IMR-90 (cell line): Measurements from ENCODE around the gene DNAH6. TPM values are rescaled to one million over a fixed set of nuclear protein-coding genes. Genes with fewer than 3 reads are reported as not detected.

ENCODE experiments used
- ATAC-seq: fragments of 200-7000 bp; cut with Tn5 transposase; 2 replicates; pipeline ENCODE4 v1.9.1; 2020; ENCODE audit warnings: low read depth, mild to moderate bottlenecking, moderate library complexity
- BruUV-seq: library from RNA; stranded (reverse); fragments of 400-500 nt; replicated peaks from 2 replicates; lab custom pipeline; 2021; lab: Mats Ljungman, UMichigan
- CTCF ChIA-PET: fragments of 300-600 bp; formaldehyde crosslinking; extraction: SDS; loops from one replicate; lab custom pipeline; 2021; ENCODE audit warnings: antibody characterized with exemption; lab: Yijun Ruan, JAX
- POLR2A ChIA-PET: fragments of 300-600 bp; sonication (Branson Sonifier 250); formaldehyde crosslinking; loops from one replicate; lab custom pipeline; 2022; ENCODE audit warnings: antibody characterized with exemption; ENCODE audit not compliant: unreplicated experiment; lab: Charles Lee
- DNase-seq: peaks from one replicate; pipeline ENCODE4 v3.0.0; 2013
- H2AFZ ChIP-seq: replicated peaks from 2 replicates; pipeline ENCODE3; 2013; ENCODE audit warnings: low read length, mild to moderate bottlenecking; ENCODE audit not compliant: poor library complexity
- H2AK5ac ChIP-seq: 2 replicates; pipeline ENCODE4 v1.6.1; 2013; ENCODE audit warnings: low read depth, low read length, inconsistent platforms
- H2AK9ac ChIP-seq: replicated peaks from 2 replicates; pipeline ENCODE3; 2013; ENCODE audit warnings: mild to moderate bottlenecking, low read depth, low read length, moderate library complexity; ENCODE audit not compliant: poor library complexity
- H2BK120ac ChIP-seq: 2 replicates; pipeline ENCODE4 v1.6.1; 2013; ENCODE audit warnings: low read depth, low read length, inconsistent platforms
- H2BK15ac ChIP-seq: 3 replicates; pipeline ENCODE4 v1.6.1; 2013; ENCODE audit warnings: low read depth, low read length, inconsistent platforms
- H2BK20ac ChIP-seq: 2 replicates; pipeline ENCODE4 v1.6.1; 2013; ENCODE audit warnings: low read depth, mild to moderate bottlenecking, inconsistent platforms, low read length, moderate library complexity
- H2BK5ac ChIP-seq: 2 replicates; pipeline ENCODE4 v1.6.1; 2013; ENCODE audit warnings: mild to moderate bottlenecking, low read depth, low read length, inconsistent platforms; ENCODE audit not compliant: poor library complexity, severe bottlenecking
- H3K14ac ChIP-seq: replicated peaks from 2 replicates; pipeline ENCODE4 v1.6.1; 2013; ENCODE audit warnings: low read depth, low read length, inconsistent platforms
- H3K18ac ChIP-seq: 2 replicates; pipeline ENCODE4 v1.6.1; 2013; ENCODE audit warnings: low read depth, low read length, control low read depth
- H3K23ac ChIP-seq: 2 replicates; pipeline ENCODE4 v1.6.1; 2013; ENCODE audit warnings: low read depth, low read length, inconsistent platforms
- H3K27ac ChIP-seq: 2 replicates; pipeline ENCODE4 v1.5.1; 2013; ENCODE audit warnings: mild to moderate bottlenecking, control low read depth, low read length; ENCODE audit not compliant: insufficient read depth
- H3K27me3 ChIP-seq: 2 replicates; pipeline ENCODE4 v1.6.1; 2013; ENCODE audit warnings: low read length; ENCODE audit not compliant: control insufficient read depth, insufficient read depth
- H3K36me3 ChIP-seq: 2 replicates; pipeline ENCODE4 v1.6.1; 2013; ENCODE audit warnings: low read length, mixed read lengths; ENCODE audit not compliant: control insufficient read depth, insufficient read depth
- H3K4ac ChIP-seq: 2 replicates; pipeline ENCODE4 v1.6.1; 2013; ENCODE audit warnings: low read depth, low read length, inconsistent platforms
- H3K4me1 ChIP-seq: 2 replicates; pipeline ENCODE4 v1.6.1; 2013; ENCODE audit warnings: low read length, mixed read lengths; ENCODE audit not compliant: control insufficient read depth, insufficient read depth
- H3K4me2 ChIP-seq: 2 replicates; pipeline ENCODE4 v1.6.1; 2013; ENCODE audit warnings: low read depth, mild to moderate bottlenecking, control low read depth, low read length, moderate library complexity
- H3K4me3 ChIP-seq: 2 replicates; pipeline ENCODE4 v1.5.1; 2013; ENCODE audit warnings: low read depth, mild to moderate bottlenecking, control low read depth, low read length, moderate library complexity; ENCODE audit not compliant: insufficient read depth
- H3K56ac ChIP-seq: 2 replicates; pipeline ENCODE4 v1.6.1; 2013; ENCODE audit warnings: low read length, inconsistent platforms; ENCODE audit not compliant: insufficient read depth; ENCODE audit errors: extremely low read depth
- H3K79me1 ChIP-seq, 2 experiments: 2 replicates each; pipeline ENCODE4 v1.6.1; 2013; ENCODE audit warnings: low read length in 2 of 2, inconsistent platforms in 1 of 2, low read depth in 1 of 2
- H3K9ac ChIP-seq: 2 replicates; pipeline ENCODE4 v1.6.1; 2013; ENCODE audit warnings: low read depth, low read length, control low read depth
- H3K9me1 ChIP-seq: 2 replicates; pipeline ENCODE4 v1.6.1; 2013; ENCODE audit warnings: low read length, inconsistent platforms; ENCODE audit not compliant: insufficient read depth
- H3K9me3 ChIP-seq: 2 replicates; pipeline ENCODE4 v1.6.1; 2013; ENCODE audit warnings: low read length; ENCODE audit not compliant: control insufficient read depth, insufficient read depth
- H4K20me1 ChIP-seq: 2 replicates; pipeline ENCODE4 v1.6.1; 2013; ENCODE audit warnings: low read length, inconsistent platforms; ENCODE audit not compliant: insufficient read depth
- H4K5ac ChIP-seq: 2 replicates; pipeline ENCODE4 v1.6.1; 2013; ENCODE audit warnings: mild to moderate bottlenecking, low read depth, low read length, control low read depth
- H4K8ac ChIP-seq, 2 experiments: 2 replicates each; pipeline ENCODE4 v1.6.1; 2013; ENCODE audit warnings: low read depth in 2 of 2, low read length in 2 of 2, control low read depth in 1 of 2, inconsistent platforms in 1 of 2
- H4K91ac ChIP-seq: 2 replicates; pipeline ENCODE4 v1.6.1; 2013; ENCODE audit warnings: low read depth, low read length, inconsistent platforms; ENCODE audit not compliant: insufficient read depth
- BHLHE40 ChIP-seq: fragments of 150-350 bp; IDR thresholded peaks from 2 replicates; pipeline ENCODE4 v1.6.1; 2016; ENCODE audit warnings: mild to moderate bottlenecking, low read depth, low read length
- CEBPB ChIP-seq: IDR thresholded peaks from 2 replicates; pipeline ENCODE4 v1.6.1; 2012; ENCODE audit warnings: low read depth, low read length, improper control_type of control experiment
- CHD1 ChIP-seq: IDR thresholded peaks from 2 replicates; pipeline ENCODE4 v1.6.1; 2012; ENCODE audit warnings: low read depth, low read length, improper control_type of control experiment
- CTCF ChIP-seq: conservative IDR thresholded peaks from 2 replicates; pipeline ENCODE4 v1.5.1; 2012; ENCODE audit warnings: mild to moderate bottlenecking, low read depth, low read length, improper control_type of control experiment
- ELK1 ChIP-seq: fragments of 150-350 bp; IDR thresholded peaks from 2 replicates; pipeline ENCODE4 v1.6.1; 2016; ENCODE audit warnings: low read depth, mild to moderate bottlenecking, low read length, moderate library complexity, borderline replicate concordance
- FOS ChIP-seq: fragments of 150-350 bp; IDR thresholded peaks from 2 replicates; pipeline ENCODE4 v1.6.1; 2016; ENCODE audit warnings: low read depth, low read length
- MXI1 ChIP-seq: IDR thresholded peaks from 2 replicates; pipeline ENCODE4 v1.6.1; 2012; ENCODE audit warnings: low read depth, mild to moderate bottlenecking, low read length, moderate library complexity, borderline replicate concordance
- NFE2L2 ChIP-seq: fragments of 150-350 bp; IDR thresholded peaks from 2 replicates; pipeline ENCODE4 v1.6.1; 2016; ENCODE audit warnings: low read depth, mild to moderate bottlenecking, low read length
- POLR2A ChIP-seq: IDR thresholded peaks from 2 replicates; pipeline ENCODE4 v1.6.1; 2012; ENCODE audit warnings: mild to moderate bottlenecking, low read depth, low read length
- RAD21 ChIP-seq: IDR thresholded peaks from 2 replicates; pipeline ENCODE4 v1.6.1; 2012; ENCODE audit warnings: low read length, improper control_type of control experiment
- SMC3 ChIP-seq: fragments of 150-350 bp; IDR thresholded peaks from 2 replicates; pipeline ENCODE4 v1.6.1; 2016; ENCODE audit warnings: low read depth, mild to moderate bottlenecking, antibody characterized with exemption, low read length, moderate library complexity
- USF2 ChIP-seq: fragments of 150-350 bp; IDR thresholded peaks from 2 replicates; pipeline ENCODE4 v1.6.1; 2017; ENCODE audit warnings: mild to moderate bottlenecking, antibody characterized with exemption, low read length, low read depth
- WGBS, 2 experiments: methylation state at CpG; one replicate each; pipeline versions ENCODE4 v1.1.5 to v1.1.7; 2013; ENCODE audit warnings: missing lambda C conversion rate in 2 of 2; ENCODE audit not compliant: insufficient read length in 1 of 2; ENCODE audit errors: extremely low coverage in 2 of 2; 5-methylcytosine and 5-hydroxymethylcytosine counted together
- dilution Hi-C: fragments of 300-500 bp; cut with HindIII; formaldehyde crosslinking; loops from one replicate; pipeline ENCODE4 v1.14.3; 2018; ENCODE audit warnings: low sequenced_read_pairs; ENCODE audit not compliant: unreplicated experiment
- in situ Hi-C: fragments of 300-500 bp; cut with MboI; formaldehyde crosslinking; loops from 3 replicates; pipeline ENCODE4 v1.14.3; 2019; ENCODE audit warnings: low sequenced_read_pairs, inconsistent platforms, mixed read lengths
- intact Hi-C: fragments of 100-400 bp; cut with micrococcal nuclease; formaldehyde crosslinking; loops from 2 replicates; pipeline ENCODE4 v1.10.0; 2022
- polyA plus RNA-seq, 3 experiments: library from polyadenylated mRNA; depleted of rRNA; stranded (reverse); fragments of >200 nt; gene quantifications; 2 replicates each; pipeline ENCODE4 v1.2.3, GENCODE V29; 2012; ENCODE audit warnings: low replicate concordance in 1 of 3
- total RNA-seq: library from RNA; depleted of rRNA; stranded (reverse); fragments of >200 nt; gene quantifications from 2 replicates; pipeline ENCODE4 v1.2.3, GENCODE V29; 2012

The DNAH6 gene
- total and polyA plus RNA-seq, 2 of the 4 experiments (the other 2 are of a cell fraction) = under 0.01 to 0.07 TPM

- Histone ChIP-seq H3K36me3 (no peaks in the 10 kb centered on the region), H3K23ac (no peak overlapping the region), H2BK20ac (no peak overlapping the region), H2AFZ (no peak overlapping the region), H4K5ac (no peak overlapping the region), H3K27ac (no peak overlapping the region), H4K8ac (no peak overlapping the region), H2BK120ac (no peak overlapping the region), H3K14ac (no peak overlapping the region), H3K79me1 (no peaks in the 10 kb centered on the region), H3K4ac (no peak overlapping the region), H4K91ac (no peak overlapping the region), H3K4me2 (no peak overlapping the region), H3K9ac (no peak overlapping the region), H3K56ac (no peak overlapping the region), H2BK15ac (no peak overlapping the region), H3K4me1 (no peaks in the 10 kb centered on the region), H2AK9ac (no peak overlapping the region), H4K20me1 (no peaks in the 10 kb centered on the region), H3K9me1 (no peaks in the 10 kb centered on the region), H2BK5ac (no peak overlapping the region), H2AK5ac (no peak overlapping the region), H3K18ac (no peak overlapping the region), H3K9me3 (no peaks in the 10 kb centered on the region), H3K4me3 (no peak overlapping the region), H3K27me3 (no peaks in the 10 kb centered on the region; the same call in 1 of the 2 replicates)
- DNase-seq (no peak), ATAC-seq (no peak)
- in situ Hi-C loops (no loop called here), intact Hi-C loops (no loop called here), dilution Hi-C loops (no loop called here)
- BruUV-seq = no TSS peak
- TF ChIP-seq FOS = no peak
- no peak for TF ChIP-seq MXI1
- TF ChIP-seq BHLHE40 = no peak
- TF ChIP-seq ELK1 = no peak
- TF ChIP-seq NFE2L2 = no peak
- TF ChIP-seq CHD1 = no peak
- TF ChIP-seq CEBPB = no peak
- no peak for TF ChIP-seq RAD21
- no peak for TF ChIP-seq USF2
- no peak for TF ChIP-seq POLR2A
- no peak for TF ChIP-seq SMC3
- TF ChIP-seq CTCF = no peak
- POLR2A ChIA-PET = no interaction called here
- CTCF ChIA-PET = no interaction called here
- WGBS, 2 experiments = 71% methylated on average over 1 of the region's 3 CpGs; no CpG with 5 or more reads in 1 of the 2 experiments
These were observed 39.9 kb downstream of the DNAH6 start for GRCh38 chr2:84556190-84556589.
